ENCODE data around the gene GPC6. TPM values are rescaled to one million over a fixed set of nuclear protein-coding genes. Genes with fewer than 3 reads are reported as not detected.

GPC6 gene
- polyA plus RNA-seq, 1 of the 3 experiments (the other 2 are of a cell fraction), result 6.7 TPM

DNA sequence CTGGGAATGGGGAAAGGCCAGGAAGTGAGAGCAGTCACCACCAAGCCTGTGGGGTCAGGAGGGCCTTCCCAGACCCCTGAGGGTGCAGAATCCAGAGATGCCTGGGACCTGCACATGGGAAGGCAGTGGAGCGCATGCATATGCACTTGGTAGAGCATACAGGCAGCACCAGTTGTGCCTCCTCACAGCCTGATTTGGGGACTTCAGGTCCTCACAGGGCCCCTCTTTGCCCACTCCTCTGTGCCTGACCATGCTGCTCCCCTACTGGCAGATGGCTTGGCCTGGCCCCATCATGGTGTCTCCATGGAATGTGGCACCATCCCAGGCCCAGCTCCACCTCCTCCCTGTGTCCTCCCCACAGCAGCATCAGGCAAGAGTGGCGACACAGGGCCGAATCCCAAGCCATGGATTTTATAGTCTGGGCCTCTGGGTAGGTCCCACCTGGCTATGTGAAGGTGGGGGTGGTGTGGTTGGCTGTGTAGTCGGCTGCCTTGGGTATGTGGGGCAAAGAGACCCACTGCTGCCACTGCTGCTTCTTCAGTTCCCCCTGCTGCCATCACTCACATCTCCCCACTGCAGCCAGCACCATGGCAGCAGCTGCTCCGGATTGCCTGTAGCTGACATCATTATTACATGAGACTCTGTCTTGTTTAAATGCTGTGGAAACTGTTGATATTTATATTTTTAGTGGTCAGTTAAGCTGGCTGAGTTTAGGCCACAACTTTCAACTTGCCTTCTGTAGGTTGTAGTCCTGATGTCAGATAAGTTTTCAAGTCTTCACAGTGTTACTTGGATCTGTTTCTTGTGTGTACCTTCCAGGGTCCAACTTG lies 247.0 kb downstream of the GPC6 start:
- Histone ChIP-seq H3K4me2 (no peak overlapping the region), H3K79me2 (ENCODE audit: insufficient read depth) (no peaks in the 10 kb centered on the region), H3K4me3 (ENCODE audit: low read depth in 2 of 2, low read length in 1 of 2) (no peak overlapping the region), H2AFZ (ENCODE audit: low read depth) (no peak overlapping the region), H3K36me3 (replicated peaks in 1 of 2; ENCODE audit: control insufficient read depth in 1 of 2, insufficient read depth in 2 of 2, low read length in 1 of 2) (no peaks in the 10 kb centered on the region), H3F3A (replicated peaks; ENCODE audit: insufficient read depth) (peaks cover 6% of the 10 kb centered on the region), H3K27me3 (ENCODE audit: insufficient read depth) (no peaks in the 10 kb centered on the region), H3K9me3 (peaks cover 4% of the 10 kb centered on the region; the same call in 1 of the 2 replicates), H3K9ac (no peak overlapping the region), H3K27ac (ENCODE audit: low read depth in 2 of 2, low read length in 1 of 2) (no peak overlapping the region), H3K4me1 (ENCODE audit: control insufficient read depth in 1 of 2, insufficient read depth in 2 of 2, low read depth in 1 of 2, low read length in 1 of 2) (peaks cover 5 to 8% of the 10 kb centered on the region in 2 experiments; a peak in 3 of 4 replicates), H4K20me1 (ENCODE audit: insufficient read depth) (no peaks in the 10 kb centered on the region), H3K9me2 (no peaks in the 10 kb centered on the region)
- no peak for TF ChIP-seq RFX5 (IDR thresholded peaks at IDR 0.05; ENCODE audit: low read length)
- no peak for TF ChIP-seq CHD2 (IDR thresholded peaks at IDR 0.05; ENCODE audit: low read length, partially characterized antibody)
- no peak for TF ChIP-seq GABPA (IDR thresholded peaks at IDR 0.05; ENCODE audit: low read depth)
- no peak for TF ChIP-seq EZH2phosphoT487 (IDR thresholded peaks at IDR 0.05; ENCODE audit: borderline replicate concordance, low read depth)
- TF ChIP-seq SIN3A (IDR thresholded peaks at IDR 0.05; ENCODE audit: borderline replicate concordance, low read depth, low read length), result no peak
- TF ChIP-seq FOXJ3 (CRISPR knock-in tag; IDR thresholded peaks at IDR 0.05), result no peak
- TF ChIP-seq TAF1 (IDR thresholded peaks at IDR 0.05; ENCODE audit: borderline replicate concordance, low read depth, low read length), result no peak
- TF ChIP-seq, protein P1, sequence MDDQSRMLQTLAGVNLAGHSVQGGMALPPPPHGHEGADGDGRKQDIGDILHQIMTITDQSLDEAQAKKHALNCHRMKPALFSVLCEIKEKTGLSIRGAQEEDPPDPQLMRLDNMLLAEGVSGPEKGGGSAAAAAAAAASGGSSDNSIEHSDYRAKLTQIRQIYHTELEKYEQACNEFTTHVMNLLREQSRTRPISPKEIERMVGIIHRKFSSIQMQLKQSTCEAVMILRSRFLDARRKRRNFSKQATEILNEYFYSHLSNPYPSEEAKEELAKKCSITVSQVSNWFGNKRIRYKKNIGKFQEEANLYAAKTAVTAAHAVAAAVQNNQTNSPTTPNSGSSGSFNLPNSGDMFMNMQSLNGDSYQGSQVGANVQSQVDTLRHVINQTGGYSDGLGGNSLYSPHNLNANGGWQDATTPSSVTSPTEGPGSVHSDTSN (IDR thresholded peaks at IDR 0.05), result no peak
- CTCF ChIA-PET, result interaction anchor here (1.5 kb wide), 1 partner anchor 607 kb away, joined by 3 read pairs; no protein-coding TSS in a partner anchor
- POLR2A ChIA-PET, result no interaction called here
- DNase-seq, result no peak
- 56% methylated on average over 3 of the region's 5 CpGs for WGBS (ENCODE audit: low lambda C conversion rate)

DNA sequence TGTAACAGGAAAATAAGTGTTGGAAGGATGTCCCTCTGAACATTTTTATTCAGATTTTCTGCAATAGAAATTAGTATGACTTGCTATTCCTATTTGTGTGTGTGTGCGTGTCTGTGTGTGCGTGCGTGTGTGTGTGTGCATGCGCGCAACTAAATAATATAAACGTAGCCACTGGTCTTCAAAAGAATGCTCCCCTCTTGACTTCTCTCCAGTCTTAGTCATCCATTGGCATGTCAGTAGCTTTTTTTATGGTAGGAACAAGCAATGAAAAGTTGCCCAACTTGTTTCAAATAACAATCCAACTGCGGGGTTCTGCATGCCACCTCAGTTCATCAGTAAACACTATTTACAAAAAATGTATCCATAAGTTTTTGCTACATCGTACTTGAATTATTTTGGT lies 249.6 kb downstream of the GPC6 start:
- TF ChIP-seq, protein P2, sequence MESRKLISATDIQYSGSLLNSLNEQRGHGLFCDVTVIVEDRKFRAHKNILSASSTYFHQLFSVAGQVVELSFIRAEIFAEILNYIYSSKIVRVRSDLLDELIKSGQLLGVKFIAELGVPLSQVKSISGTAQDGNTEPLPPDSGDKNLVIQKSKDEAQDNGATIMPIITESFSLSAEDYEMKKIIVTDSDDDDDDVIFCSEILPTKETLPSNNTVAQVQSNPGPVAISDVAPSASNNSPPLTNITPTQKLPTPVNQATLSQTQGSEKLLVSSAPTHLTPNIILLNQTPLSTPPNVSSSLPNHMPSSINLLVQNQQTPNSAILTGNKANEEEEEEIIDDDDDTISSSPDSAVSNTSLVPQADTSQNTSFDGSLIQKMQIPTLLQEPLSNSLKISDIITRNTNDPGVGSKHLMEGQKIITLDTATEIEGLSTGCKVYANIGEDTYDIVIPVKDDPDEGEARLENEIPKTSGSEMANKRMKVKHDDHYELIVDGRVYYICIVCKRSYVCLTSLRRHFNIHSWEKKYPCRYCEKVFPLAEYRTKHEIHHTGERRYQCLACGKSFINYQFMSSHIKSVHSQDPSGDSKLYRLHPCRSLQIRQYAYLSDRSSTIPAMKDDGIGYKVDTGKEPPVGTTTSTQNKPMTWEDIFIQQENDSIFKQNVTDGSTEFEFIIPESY (IDR thresholded peaks at IDR 0.05; ENCODE audit: borderline replicate concordance, low read depth), result no peak
- TF ChIP-seq MEF2A (IDR thresholded peaks at IDR 0.05; ENCODE audit: borderline replicate concordance, low read depth) (no peak), FOXJ3 (CRISPR knock-in tag; IDR thresholded peaks at IDR 0.05) (no peak), GATA2 (CRISPR knock-in tag; IDR thresholded peaks at IDR 0.05) (no peak), FOXM1 (IDR thresholded peaks at IDR 0.05; ENCODE audit: low read depth) (no peak)
- Histone ChIP-seq H4K20me1 (ENCODE audit: insufficient read depth) (no peaks in the 10 kb centered on the region), H3K9me3 (0 out of 2 replicates have a peak, but pooled peaks cover 4% of the 10 kb centered on the region), H3K27ac (ENCODE audit: low read depth in 2 of 2, low read length in 1 of 2) (no peak overlapping the region), H3F3A (replicated peaks; ENCODE audit: insufficient read depth) (peaks cover 6% of the 10 kb centered on the region), H3K27me3 (ENCODE audit: insufficient read depth) (no peaks in the 10 kb centered on the region), H3K79me2 (ENCODE audit: insufficient read depth) (no peaks in the 10 kb centered on the region), H3K4me3 (ENCODE audit: low read depth in 2 of 2, low read length in 1 of 2) (no peak overlapping the region), H3K36me3 (replicated peaks in 1 of 2; ENCODE audit: control insufficient read depth in 1 of 2, insufficient read depth in 2 of 2, low read length in 1 of 2) (no peaks in the 10 kb centered on the region), H3K4me1 (ENCODE audit: control insufficient read depth in 1 of 2, insufficient read depth in 2 of 2, low read depth in 1 of 2, low read length in 1 of 2) (peaks cover 5 to 8% of the 10 kb centered on the region in 2 experiments; a peak in 3 of 4 replicates), H3K9me2 (no peaks in the 10 kb centered on the region), H3K4me2 (no peak overlapping the region), H2AFZ (ENCODE audit: low read depth) (no peak overlapping the region; the same call in 1 of the 2 replicates), H3K9ac (no peak overlapping the region)
- ChIA-PET CTCF (no interaction called here), POLR2A (no interaction called here)
- WGBS (ENCODE audit: low lambda C conversion rate), result 86% methylated on average over 8 of the region's 8 CpGs
- DNase-seq, result no peak
